Measurements from ENCODE around the gene ADRA2A. TPM values are rescaled to one million over a fixed set of nuclear protein-coding genes. Genes with fewer than 3 reads are reported as not detected.

ADRA2A gene
- total RNA-seq, 1 donor from 2014 or later = 23.5 TPM

GRCh38 chr10:111117528-111118277 lies 40.9 kb downstream of the ADRA2A start:
- Histone ChIP-seq H3K36me3 (no peaks in the 10 kb centered on the region), H3K9me3 (no peaks in the 10 kb centered on the region), H3K4me1 (no peaks in the 10 kb centered on the region), H3K27ac (no peak overlapping the region), H3K27me3 (no peaks in the 10 kb centered on the region), H3K4me3 (no peak overlapping the region)
- TF ChIP-seq CTCF (IDR thresholded peaks at IDR 0.05) = no peak
- intact Hi-C loops (cut with DNase I) = no loop called here
- DNase-seq (ENCODE audit: low spot score in 2 of 2) = no peak

- TF ChIP-seq CTCF (IDR thresholded peaks at IDR 0.05) = no peak
- intact Hi-C loops (cut with DNase I) = no loop called here
- H3K27me3 ChIP-seq = no peaks in the 10 kb centered on the region
- no peak for DNase-seq (ENCODE audit: low spot score in 2 of 2)
- no peaks in the 10 kb centered on the region for H3K4me1 ChIP-seq
- H3K4me3 ChIP-seq = no peak overlapping the region
- no peaks in the 10 kb centered on the region for H3K9me3 ChIP-seq
- H3K27ac ChIP-seq = no peak overlapping the region
- no peaks in the 10 kb centered on the region for H3K36me3 ChIP-seq
Observed at GRCh38 chr10:111118758-111119157, 41.9 kb downstream of the ADRA2A start.

GRCh38 chr10:111119637-111120036 lies 42.8 kb downstream of the ADRA2A start:
- no peaks in the 10 kb centered on the region for H3K27me3 ChIP-seq
- no peak overlapping the region for H3K27ac ChIP-seq
- no peak for TF ChIP-seq CTCF (IDR thresholded peaks at IDR 0.05)
- H3K9me3 ChIP-seq = no peaks in the 10 kb centered on the region
- H3K4me3 ChIP-seq = no peak overlapping the region
- no peaks in the 10 kb centered on the region for H3K4me1 ChIP-seq
- no peaks in the 10 kb centered on the region for H3K36me3 ChIP-seq
- intact Hi-C loops (cut with DNase I) = no loop called here
- no peak for DNase-seq (ENCODE audit: low spot score in 2 of 2)

- H3K27ac ChIP-seq = no peak overlapping the region
- H3K36me3 ChIP-seq = no peaks in the 10 kb centered on the region
- intact Hi-C loops (cut with DNase I) = no loop called here
- no peaks in the 10 kb centered on the region for H3K9me3 ChIP-seq
- H3K4me3 ChIP-seq = no peak overlapping the region
- H3K27me3 ChIP-seq = no peaks in the 10 kb centered on the region
- DNase-seq (ENCODE audit: low spot score in 2 of 2) = no peak
- no peaks in the 10 kb centered on the region for H3K4me1 ChIP-seq
- TF ChIP-seq CTCF (IDR thresholded peaks at IDR 0.05) = no peak
Observed at GRCh38 chr10:111122127-111122526, 45.3 kb downstream of the ADRA2A start.

GRCh38 chr10:111123883-111124282 lies 47.1 kb downstream of the ADRA2A start:
- Histone ChIP-seq H3K4me1 (no peaks in the 10 kb centered on the region), H3K27me3 (no peaks in the 10 kb centered on the region), H3K36me3 (no peaks in the 10 kb centered on the region), H3K9me3 (no peaks in the 10 kb centered on the region), H3K27ac (no peak overlapping the region), H3K4me3 (no peak overlapping the region)
- intact Hi-C loops (cut with DNase I) = no loop called here
- no peak for DNase-seq (ENCODE audit: low spot score in 2 of 2)
- no peak for TF ChIP-seq CTCF (IDR thresholded peaks at IDR 0.05)

GRCh38 chr10:111125102-111125501 lies 48.3 kb downstream of the ADRA2A start:
- TF ChIP-seq CTCF (IDR thresholded peaks at IDR 0.05) = no peak
- H3K4me3 ChIP-seq = no peak overlapping the region
- intact Hi-C loops (cut with DNase I) = no loop called here

More at GRCh38 chr10:111125102-111125501, 48.3 kb downstream of the ADRA2A start:
- Histone ChIP-seq H3K9me3 (no peaks in the 10 kb centered on the region), H3K36me3 (no peaks in the 10 kb centered on the region), H3K27me3 (no peaks in the 10 kb centered on the region), H3K4me1 (no peaks in the 10 kb centered on the region), H3K27ac (no peak overlapping the region)
- no peak for DNase-seq (ENCODE audit: low spot score in 2 of 2)

Data from ascending aorta (tissue), 2 donors.